HepG2 (cell line): ENCODE measurements around the gene SKI. TPM values are rescaled to one million over a fixed set of nuclear protein-coding genes. Genes with fewer than 3 reads are reported as not detected.

Source experiments
- ATF3 ChIP-seq: sonication (generic); formaldehyde crosslinking; IDR thresholded peaks from 2 replicates; pipeline ENCODE4 v1.4.0; 2020; ENCODE audit warnings: missing genetic modification reagents
- ATM ChIP-seq: fragments of 450-650 bp; IDR thresholded peaks from 2 replicates; pipeline ENCODE4 v1.7.1; 2017; ENCODE audit warnings: mild to moderate bottlenecking, borderline replicate concordance
- CBX1 ChIP-seq: IDR thresholded peaks from one replicate; pipeline ENCODE4 v1.6.1; 2016; ENCODE audit warnings: antibody characterized with exemption, low read depth
- GABPB1 ChIP-seq: IDR thresholded peaks from 2 replicates; pipeline ENCODE4 v1.6.1; 2016; ENCODE audit warnings: mild to moderate bottlenecking, missing genetic modification reagents, moderate library complexity, missing compliant biosample characterization
- HINFP ChIP-seq: sonication (generic); formaldehyde crosslinking; IDR thresholded peaks from 2 replicates; pipeline ENCODE4 v1.4.0; 2020; ENCODE audit warnings: low read depth, mild to moderate bottlenecking, missing genetic modification reagents
- HOXA3 ChIP-seq: sonication (generic); formaldehyde crosslinking; IDR thresholded peaks from 2 replicates; pipeline ENCODE4 v1.5.0; 2020; ENCODE audit warnings: missing genetic modification reagents
- KDM4B ChIP-seq: sonication (generic); formaldehyde crosslinking; IDR thresholded peaks from 2 replicates; pipeline ENCODE4 v1.4.0; 2020; ENCODE audit warnings: missing genetic modification reagents
- KDM5A ChIP-seq: fragments of 200-600 bp; sonication (generic); IDR thresholded peaks from 2 replicates; pipeline ENCODE4 v1.7.0; 2018; ENCODE audit warnings: antibody characterized with exemption, mild to moderate bottlenecking, low read length, borderline replicate concordance
- MLXIP ChIP-seq: sonication (generic); formaldehyde crosslinking; IDR thresholded peaks from 2 replicates; pipeline ENCODE4 v1.9.0; 2021; ENCODE audit warnings: missing genetic modification reagents, borderline replicate concordance
- NFE2L2 ChIP-seq: fragments of 150-350 bp; IDR thresholded peaks from 2 replicates; pipeline ENCODE4 v1.6.1; 2014; ENCODE audit warnings: low read length
- NRL ChIP-seq: sonication (generic); formaldehyde crosslinking; IDR thresholded peaks from 2 replicates; pipeline ENCODE4 v1.5.0; 2020; ENCODE audit warnings: missing genetic modification reagents, mild to moderate bottlenecking, moderate library complexity, borderline replicate concordance
- PHF21A ChIP-seq: sonication (generic); formaldehyde crosslinking; IDR thresholded peaks from 2 replicates; pipeline ENCODE4 v1.5.0; 2020; ENCODE audit warnings: mild to moderate bottlenecking, missing genetic modification reagents
- RBM39 ChIP-seq: fragments of 200-400 bp; formaldehyde crosslinking; IDR thresholded peaks from one replicate; pipeline ENCODE4 v1.6.1; 2018; ENCODE audit warnings: antibody characterized with exemption, mild to moderate bottlenecking, low read depth, low read length; ENCODE audit not compliant: poor library complexity, severe bottlenecking
- SOX6 ChIP-seq, 2 experiments: fragments of 450-650 bp in 1 of 2; sonication (generic) in 1 of 2; formaldehyde crosslinking in 1 of 2; IDR thresholded peaks; 2 replicates each; pipeline versions ENCODE4 v1.4.0 to v1.6.1; 2017 to 2020; ENCODE audit warnings: antibody characterized with exemption in 1 of 2, mild to moderate bottlenecking in 1 of 2, missing genetic modification reagents in 1 of 2
- TAF1 ChIP-seq: sonication (generic); formaldehyde crosslinking; IDR thresholded peaks from 2 replicates; pipeline ENCODE4 v1.4.0; 2020; ENCODE audit warnings: missing genetic modification reagents
- TAF15 ChIP-seq: fragments of 200-400 bp; formaldehyde crosslinking; IDR thresholded peaks from one replicate; pipeline ENCODE4 v1.6.1; 2018; ENCODE audit warnings: mild to moderate bottlenecking, low read depth, low read length; ENCODE audit not compliant: poor library complexity, severe bottlenecking
- TBL1XR1 ChIP-seq: fragments of 150-350 bp; IDR thresholded peaks from 2 replicates; pipeline ENCODE4 v1.6.1; 2014; ENCODE audit warnings: borderline replicate concordance, low read length; ENCODE audit not compliant: partially characterized antibody
- XRCC5 ChIP-seq: fragments of 200-400 bp; formaldehyde crosslinking; optimal IDR thresholded peaks from 2 replicates; pipeline ENCODE3; 2017; ENCODE audit warnings: mild to moderate bottlenecking, low read length
- ZBTB7B ChIP-seq: sonication (generic); formaldehyde crosslinking; IDR thresholded peaks from 2 replicates; pipeline ENCODE4 v1.4.0; 2020; ENCODE audit warnings: missing genetic modification reagents
- ZBTB8A ChIP-seq: sonication (generic); formaldehyde crosslinking; IDR thresholded peaks from 2 replicates; pipeline ENCODE4 v1.4.0; 2020; ENCODE audit warnings: mild to moderate bottlenecking, low read depth, missing genetic modification reagents, borderline replicate concordance
- ZFP36 ChIP-seq: fragments of 150-350 bp; IDR thresholded peaks from 2 replicates; pipeline ENCODE4 v1.6.1; 2018; ENCODE audit warnings: borderline replicate concordance, low read length, low read depth; ENCODE audit not compliant: partially characterized antibody
- ZNF317 ChIP-seq: sonication (generic); formaldehyde crosslinking; IDR thresholded peaks from 2 replicates; pipeline ENCODE4 v1.5.0; 2020; ENCODE audit warnings: mild to moderate bottlenecking, missing genetic modification reagents
- ZNF333 ChIP-seq: sonication (generic); formaldehyde crosslinking; IDR thresholded peaks from 2 replicates; pipeline ENCODE4 v1.4.0; 2020; ENCODE audit warnings: mild to moderate bottlenecking, missing genetic modification reagents, borderline replicate concordance
- ZNF572 ChIP-seq: sonication (generic); formaldehyde crosslinking; IDR thresholded peaks from 2 replicates; pipeline ENCODE4 v1.5.1; 2020; ENCODE audit warnings: mild to moderate bottlenecking, missing genetic modification reagents
- ZNF746 ChIP-seq: sonication (generic); formaldehyde crosslinking; IDR thresholded peaks from 2 replicates; pipeline ENCODE4 v1.8.0; 2022; ENCODE audit warnings: mild to moderate bottlenecking, missing genetic modification reagents
- ZSCAN22 ChIP-seq: sonication (generic); formaldehyde crosslinking; IDR thresholded peaks from 2 replicates; pipeline ENCODE4 v1.4.0; 2020; ENCODE audit warnings: mild to moderate bottlenecking, missing genetic modification reagents
- polyA plus RNA-seq, 8 experiments: library from polyadenylated mRNA; depleted of rRNA in 3 of 8; stranded (reverse) in 7 of 8; unstranded in 1 of 8; fragments of >200 nt; fragmentation: Illumina TruSeq in 4 of 8; extraction: Trizol in 4 of 8; gene quantifications; 2 replicates each; pipeline versions ENCODE4 v1.2.1 to v1.2.3, GENCODE V29; 2011 to 2016; ENCODE audit warnings: low read depth in 4 of 8, missing spikeins in 1 of 8, mixed read lengths in 1 of 8; ENCODE audit not compliant: insufficient read depth in 1 of 8
- total RNA-seq, 5 experiments: library from RNA; depleted of rRNA; stranded (reverse); fragments of >200 nt; fragmentation: Illumina TruSeq; extraction: Trizol; gene quantifications; 2 replicates each; pipeline ENCODE4 v1.2.3, GENCODE V29; 2016; ENCODE audit warnings: low read depth in 1 of 5

SKI gene
- total and polyA plus RNA-seq, 2 of the 13 experiments (the other 11 are each of a cell fraction or from before 2014, with no cell fraction given): 4.7 to 6.9 TPM

- TF ChIP-seq ATM (no peak), ZSCAN22 (CRISPR knock-in tag) (no peak), ZNF317 (CRISPR knock-in tag) (no peak), KDM4B (CRISPR knock-in tag) (no peak), KDM5A (no peak), ZBTB8A (no peak), TAF15 (no peak), ZFP36 (no peak), TBL1XR1 (no peak), ZBTB7B (0 out of 2 replicates have a peak, but pooled peaks have one; percentile 36), ZNF572 (CRISPR knock-in tag) (no peak), HOXA3 (CRISPR knock-in tag) (0 out of 2 replicates have a peak, but pooled peaks have one; percentile 19), RBM39 (no peak), ATF3 (CRISPR knock-in tag) (no peak), MLXIP (CRISPR knock-in tag) (no peak), PHF21A (CRISPR knock-in tag) (0 out of 2 replicates have a peak, but pooled peaks have one; percentile 9), NRL (CRISPR knock-in tag) (peak; percentile 37; the same call in 1 of the 2 replicates), ZNF333 (CRISPR knock-in tag) (peak; percentile 62; the same call in 1 of the 2 replicates), ZNF746 (0 out of 2 replicates have a peak, but pooled peaks have one; percentile 30), HINFP (CRISPR knock-in tag) (0 out of 2 replicates have a peak, but pooled peaks have one; percentile 53), CBX1 (no peak), SOX6 (IDR thresholded peaks at IDR 0.05) (no peak), SOX6 (CRISPR knock-in tag; IDR thresholded peaks at IDR 0.05) (peak; percentile 8; the same call in 1 of the 2 replicates), TAF1 (CRISPR knock-in tag) (peak; percentile 59), NFE2L2 (no peak), XRCC5 (no peak), GABPB1 (CRISPR knock-in tag) (peak; percentile 46; the same call in 1 of the 2 replicates)
These were observed 1.1 kb downstream of the SKI start (continued) for GRCh38 chr1:2229037-2229864.
